GM18511 (cell line): ENCODE data around the gene TOP2B.

Experiments
- ATAC-seq: cut with Tn5 transposase; IDR thresholded peaks from one replicate; pipeline ENCODE4 v1.9.1; 2021; ENCODE audit warnings: mild to moderate bottlenecking, moderate library complexity; ENCODE audit not compliant: unreplicated experiment

The TOP2B gene, protein sequence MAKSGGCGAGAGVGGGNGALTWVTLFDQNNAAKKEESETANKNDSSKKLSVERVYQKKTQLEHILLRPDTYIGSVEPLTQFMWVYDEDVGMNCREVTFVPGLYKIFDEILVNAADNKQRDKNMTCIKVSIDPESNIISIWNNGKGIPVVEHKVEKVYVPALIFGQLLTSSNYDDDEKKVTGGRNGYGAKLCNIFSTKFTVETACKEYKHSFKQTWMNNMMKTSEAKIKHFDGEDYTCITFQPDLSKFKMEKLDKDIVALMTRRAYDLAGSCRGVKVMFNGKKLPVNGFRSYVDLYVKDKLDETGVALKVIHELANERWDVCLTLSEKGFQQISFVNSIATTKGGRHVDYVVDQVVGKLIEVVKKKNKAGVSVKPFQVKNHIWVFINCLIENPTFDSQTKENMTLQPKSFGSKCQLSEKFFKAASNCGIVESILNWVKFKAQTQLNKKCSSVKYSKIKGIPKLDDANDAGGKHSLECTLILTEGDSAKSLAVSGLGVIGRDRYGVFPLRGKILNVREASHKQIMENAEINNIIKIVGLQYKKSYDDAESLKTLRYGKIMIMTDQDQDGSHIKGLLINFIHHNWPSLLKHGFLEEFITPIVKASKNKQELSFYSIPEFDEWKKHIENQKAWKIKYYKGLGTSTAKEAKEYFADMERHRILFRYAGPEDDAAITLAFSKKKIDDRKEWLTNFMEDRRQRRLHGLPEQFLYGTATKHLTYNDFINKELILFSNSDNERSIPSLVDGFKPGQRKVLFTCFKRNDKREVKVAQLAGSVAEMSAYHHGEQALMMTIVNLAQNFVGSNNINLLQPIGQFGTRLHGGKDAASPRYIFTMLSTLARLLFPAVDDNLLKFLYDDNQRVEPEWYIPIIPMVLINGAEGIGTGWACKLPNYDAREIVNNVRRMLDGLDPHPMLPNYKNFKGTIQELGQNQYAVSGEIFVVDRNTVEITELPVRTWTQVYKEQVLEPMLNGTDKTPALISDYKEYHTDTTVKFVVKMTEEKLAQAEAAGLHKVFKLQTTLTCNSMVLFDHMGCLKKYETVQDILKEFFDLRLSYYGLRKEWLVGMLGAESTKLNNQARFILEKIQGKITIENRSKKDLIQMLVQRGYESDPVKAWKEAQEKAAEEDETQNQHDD (N-terminal part only)

DNA sequence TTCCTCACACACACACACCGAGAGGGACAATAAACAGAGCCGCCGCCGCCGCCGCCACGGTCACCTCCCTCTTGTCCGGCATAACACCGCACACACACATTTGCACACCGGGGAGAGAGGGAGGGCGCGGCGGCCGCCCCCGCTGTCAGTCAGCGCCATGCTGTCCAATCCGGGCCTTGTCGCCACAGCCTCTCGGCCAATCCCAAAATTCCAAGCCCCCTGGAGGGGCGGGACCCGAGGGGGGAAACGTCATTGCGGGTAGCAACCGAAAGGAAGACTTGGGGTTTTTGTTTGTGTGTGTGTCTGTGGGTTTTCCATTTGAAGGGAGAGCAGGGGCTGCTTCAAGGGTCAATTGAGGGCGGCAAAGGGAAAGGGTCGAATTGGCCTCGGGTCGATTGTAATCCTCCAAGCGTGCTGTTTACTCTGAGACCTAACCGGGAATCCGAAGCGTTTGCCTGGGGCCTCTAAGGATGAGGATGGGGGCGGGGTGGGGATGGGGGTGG, at the start of gene TOP2B:
TSS of gene TOP2B (minus strand) at position 96 of the 503 bp plus-strand sequence. CDS start 610 bp downstream, outside the sequence.
- ATAC-seq, result peak; percentile 87

- ATAC-seq, result no peak
Measured at GRCh38 chr3:25713341-25713985, 48.8 kb upstream of the TOP2B start.

DNA sequence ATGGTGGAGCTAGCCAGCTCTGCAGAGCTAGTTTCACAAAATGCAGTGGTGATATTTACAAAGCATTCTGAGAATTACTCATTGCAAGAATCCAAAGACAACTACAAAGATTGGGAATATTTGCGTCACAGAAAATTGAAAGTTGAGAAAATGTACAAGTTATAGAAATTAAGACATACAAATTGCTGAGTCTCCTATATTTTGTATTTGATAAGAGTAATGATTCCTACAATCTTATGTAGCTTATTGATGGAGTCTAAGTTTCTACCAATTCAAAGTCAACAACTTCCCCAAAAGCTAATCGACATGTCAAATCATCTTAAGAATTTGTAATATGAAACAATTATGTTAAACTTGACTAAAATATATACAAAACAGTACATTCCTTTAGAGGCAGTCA, 46.4 kb upstream of the TOP2B start:
- ATAC-seq, result no peak

DNA sequence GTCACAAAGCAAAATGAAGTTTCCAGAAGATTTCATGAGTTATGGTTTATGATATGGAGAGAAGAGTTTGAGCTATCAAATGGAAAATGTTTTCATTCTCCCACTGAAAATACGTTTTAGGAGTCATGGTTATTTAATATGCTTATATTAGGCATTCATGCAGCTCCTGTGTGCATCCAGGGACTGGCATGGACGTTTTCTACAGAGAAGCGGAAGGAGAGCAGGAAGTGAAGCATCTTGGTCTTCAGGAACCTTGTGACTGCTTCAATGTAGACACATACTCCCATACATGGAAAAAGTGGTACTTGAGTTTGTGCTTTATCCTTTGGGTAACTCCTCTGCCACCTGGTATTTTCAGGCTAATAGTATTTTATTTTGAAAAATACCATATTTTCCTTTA, 43.3 kb upstream of the TOP2B start:
- no peak for ATAC-seq

GRCh38 chr3:25707268-25707926, 42.7 kb upstream of the TOP2B start:
- no peak for ATAC-seq

- no peak for ATAC-seq
Measured at GRCh38 chr3:25706213-25706612, 41.5 kb upstream of the TOP2B start.

GRCh38 chr3:25697553-25697952, 32.8 kb upstream of the TOP2B start:
- no peak for ATAC-seq

DNA sequence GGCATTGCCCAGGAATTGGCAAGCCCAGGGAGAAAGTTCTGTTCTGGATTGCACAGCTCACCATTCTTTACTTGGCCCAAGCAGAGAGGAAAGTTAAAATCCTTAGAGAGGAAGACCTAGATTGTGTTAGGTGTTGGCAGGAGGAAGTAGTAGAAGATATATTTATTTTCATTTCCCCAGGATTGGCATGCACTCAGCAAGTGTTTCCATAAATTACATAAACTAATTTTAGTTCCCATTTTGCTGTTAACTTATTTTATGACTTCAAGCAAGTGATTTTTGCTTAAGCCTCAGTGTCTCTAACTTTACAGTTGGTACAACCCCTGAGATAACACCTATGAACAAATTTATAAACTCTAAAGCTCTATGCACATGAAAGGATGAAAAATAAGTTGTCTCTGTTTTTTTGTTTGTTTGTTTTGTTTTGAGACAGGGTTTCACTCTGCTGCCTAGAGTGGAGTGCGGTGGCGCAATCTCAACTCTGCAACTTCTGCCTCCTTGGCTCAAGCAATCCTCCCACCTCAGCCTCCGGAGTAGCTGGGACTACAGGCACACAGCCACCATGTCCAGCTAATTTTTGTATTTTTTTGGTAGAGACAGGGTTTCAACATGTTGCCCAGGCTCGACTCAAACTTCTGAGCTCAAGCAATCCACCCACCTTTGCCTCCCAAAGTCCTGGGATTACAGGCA, 31.2 kb upstream of the TOP2B start:
- ATAC-seq, result no peak

DNA sequence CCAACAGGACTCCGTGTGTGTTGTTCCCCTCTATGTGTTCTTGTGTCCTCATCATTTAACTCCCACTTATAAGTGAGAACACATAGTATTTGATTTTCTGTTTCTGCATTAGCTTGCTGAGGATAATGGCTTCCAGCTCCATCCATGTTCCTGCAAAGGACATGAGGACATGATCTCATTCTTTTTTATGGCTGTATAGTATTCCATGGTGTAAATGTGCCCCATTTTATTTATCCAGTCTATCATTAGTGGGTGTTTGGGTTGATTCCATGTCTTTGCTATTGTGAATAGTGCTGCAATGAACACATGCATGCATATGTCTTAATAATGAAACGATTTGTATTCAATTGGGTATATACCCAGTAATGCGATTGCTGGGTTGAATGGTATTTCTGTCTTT, 28.5 kb upstream of the TOP2B start:
- ATAC-seq, result no peak

DNA sequence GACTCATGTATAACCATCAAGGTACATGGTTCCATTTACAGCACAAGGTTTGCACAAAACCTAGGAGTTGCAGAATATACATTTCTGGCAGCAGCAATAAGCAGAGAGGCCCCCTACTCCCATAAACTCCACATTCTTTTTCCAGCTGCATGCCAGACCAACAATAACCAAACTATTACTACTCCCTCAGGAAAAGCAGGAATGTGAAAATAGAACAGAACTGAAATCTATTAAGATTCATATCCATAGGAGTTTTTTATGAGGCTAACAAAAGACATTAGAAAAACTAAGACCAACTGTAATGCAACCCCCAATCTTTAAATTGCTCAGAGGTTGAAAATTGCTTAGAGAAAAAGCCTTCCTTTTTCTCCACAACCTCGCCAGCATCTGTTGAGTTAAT, 27.6 kb upstream of the TOP2B start:
- ATAC-seq, result no peak

DNA sequence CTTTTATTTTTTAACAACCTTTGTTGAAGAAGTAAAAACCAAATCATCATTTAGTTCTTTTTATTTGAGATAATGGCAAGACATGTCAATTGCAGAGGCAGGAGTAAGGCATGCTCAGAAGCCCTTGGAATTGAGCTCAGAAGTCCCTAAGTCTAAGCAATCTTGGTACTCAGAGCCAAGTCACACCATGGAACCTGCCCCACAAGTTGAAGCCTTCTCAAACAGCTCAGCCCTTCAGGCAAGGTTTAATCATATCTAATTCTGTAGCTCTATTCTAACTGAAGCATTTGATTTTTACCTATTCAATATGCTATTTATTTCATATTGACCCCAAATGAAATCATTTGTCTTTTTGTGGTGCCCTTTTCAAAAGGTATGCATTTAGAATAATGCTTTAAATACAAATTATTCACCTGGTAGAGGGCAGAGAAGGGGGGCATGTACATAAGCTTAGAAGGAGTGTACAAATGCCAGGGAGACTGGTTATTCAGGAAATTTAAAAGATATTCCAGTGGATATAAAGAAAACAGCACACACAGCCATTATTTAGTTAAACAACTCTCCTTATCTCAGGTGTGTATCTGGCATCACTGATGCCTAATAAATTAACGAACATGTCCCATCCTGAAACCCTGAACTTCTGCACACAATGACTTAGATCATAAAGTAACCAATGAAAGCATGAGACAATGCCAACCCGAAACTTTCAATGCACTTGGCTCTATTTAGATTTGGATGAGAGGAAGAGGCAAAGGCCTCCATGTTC, 26.2 kb upstream of the TOP2B start:
- ATAC-seq, result no peak

DNA sequence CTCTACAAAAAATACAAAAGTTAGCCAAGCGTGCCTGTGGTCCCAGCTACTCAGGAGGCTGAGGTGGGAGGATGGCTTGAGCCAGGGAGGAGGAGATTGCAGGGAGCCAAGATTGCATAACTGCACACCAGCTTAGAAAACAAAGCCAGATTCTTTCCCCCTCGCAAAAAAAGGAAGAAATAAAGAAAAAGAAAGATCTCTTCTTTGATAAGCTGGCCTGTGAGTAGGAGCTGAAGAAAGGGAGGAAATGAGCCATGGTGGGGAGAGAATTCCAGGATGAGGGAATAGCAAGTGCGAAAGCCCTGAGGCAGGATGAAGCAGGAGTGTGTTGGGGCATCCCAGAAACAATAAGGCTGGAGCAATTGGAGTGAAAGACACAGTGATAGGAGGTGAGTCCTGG, 24.5 kb upstream of the TOP2B start:
- ATAC-seq, result no peak

- ATAC-seq, result no peak
Measured at GRCh38 chr3:25687742-25688141, 23.0 kb upstream of the TOP2B start.

GRCh38 chr3:25686766-25687165, 22.1 kb upstream of the TOP2B start:
- ATAC-seq, result no peak

GRCh38 chr3:25683882-25684281, 19.2 kb upstream of the TOP2B start:
- ATAC-seq, result no peak

- no peak for ATAC-seq
Measured at GRCh38 chr3:25683410-25683809, 18.7 kb upstream of the TOP2B start.

GRCh38 chr3:25679642-25680302, 15.1 kb upstream of the TOP2B start:
- ATAC-seq, result no peak

DNA sequence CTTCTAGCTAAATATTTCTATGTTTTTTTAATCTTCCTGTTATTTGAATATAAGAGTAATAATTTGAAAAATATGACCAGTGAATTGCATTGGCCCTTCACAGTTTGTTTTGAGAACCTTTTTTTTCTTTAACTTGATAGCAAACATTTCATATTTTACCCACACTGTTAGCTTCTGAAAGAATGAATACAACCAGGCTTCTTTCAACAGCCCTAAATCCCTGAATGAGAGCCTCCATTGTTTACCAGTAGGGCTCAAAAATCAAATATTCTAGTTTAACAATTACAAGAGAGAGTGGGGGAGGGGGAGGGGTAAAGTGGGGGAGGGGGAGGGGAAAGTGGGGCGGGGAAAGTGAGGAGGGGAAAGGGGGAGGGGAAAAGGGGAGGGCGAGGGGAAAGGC, 14.5 kb upstream of the TOP2B start:
- ATAC-seq, result no peak
